GM12878 (cell line): ENCODE data around the gene MPP2. TPM values are rescaled to one million over a fixed set of nuclear protein-coding genes. Genes with fewer than 3 reads are reported as not detected.

ENCODE experiments used
- ATAC-seq: fragments of 200-7000 bp; cut with Tn5 transposase; 3 replicates; pipeline ENCODE4 v1.9.1; 2020; ENCODE audit warnings: mild to moderate bottlenecking, moderate library complexity
- BruUV-seq: library from RNA; stranded (reverse); fragments of 400-500 nt; replicated peaks from 2 replicates; lab custom pipeline; 2021; lab: Mats Ljungman, UMichigan
- CTCF ChIA-PET: fragments of 300-600 bp; sonication (Branson Sonifier 250); formaldehyde crosslinking; extraction: SDS; loops from one replicate; lab custom pipeline; 2021; ENCODE audit warnings: inconsistent platforms; lab: Yijun Ruan, JAX
- POLR2A ChIA-PET: fragments of 350-600 bp; formaldehyde crosslinking; extraction: SDS; loops from one replicate; lab custom pipeline; 2021; ENCODE audit warnings: inconsistent platforms; lab: Charles Lee
- RAD21 ChIA-PET: fragments of 300-600 bp; sonication (Branson Sonifier 250); formaldehyde crosslinking; loops from one replicate; lab custom pipeline; 2023; ENCODE audit warnings: antibody characterized with exemption; ENCODE audit not compliant: unreplicated experiment; lab: Charles Lee
- SMC1A ChIA-PET: fragments of 300-600 bp; sonication (Branson Sonifier 250); formaldehyde crosslinking; loops from one replicate; lab custom pipeline; 2023; ENCODE audit not compliant: unreplicated experiment, uncharacterized antibody; lab: Charles Lee
- DNase-seq: peaks from one replicate; pipeline ENCODE4 v3.0.0-alpha.2; 2011; ENCODE audit warnings: low read depth, low spot score
- FAIRE-seq: peaks from 3 replicates; lab custom pipeline; 2011; peaks lifted over from hg19 to GRCh38; lab: Jason Lieb, UNC
- H2AFZ ChIP-seq: 2 replicates; pipeline ENCODE4 v1.6.0; 2011; ENCODE audit warnings: low read depth, low read length, control low read depth; ENCODE audit not compliant: control insufficient read depth
- H3K27ac ChIP-seq: 2 replicates; pipeline ENCODE4 v1.5.1; 2011; ENCODE audit warnings: control low read depth; ENCODE audit not compliant: control insufficient read depth, insufficient read depth
- H3K27me3 ChIP-seq, 2 experiments: replicated peaks in 1 of 2; 2 replicates each; pipeline versions ENCODE4 v1.6.0 to v1.6.1; 2011; ENCODE audit warnings: low read length in 1 of 2; ENCODE audit not compliant: control insufficient read depth in 2 of 2, insufficient read depth in 2 of 2
- H3K36me3 ChIP-seq, 2 experiments: 2 replicates each; pipeline ENCODE4 v1.5.1; 2011; ENCODE audit warnings: low read length in 1 of 2; ENCODE audit not compliant: control insufficient read depth in 2 of 2, insufficient read depth in 2 of 2
- H3K4me1 ChIP-seq: 2 replicates; pipeline ENCODE4 v1.6.1; 2011; ENCODE audit warnings: mild to moderate bottlenecking, low read length, moderate library complexity, mixed read lengths; ENCODE audit not compliant: control insufficient read depth, insufficient read depth
- H3K4me2 ChIP-seq: 2 replicates; pipeline ENCODE4 v1.6.0; 2011; ENCODE audit warnings: control low read depth; ENCODE audit not compliant: control insufficient read depth, insufficient read depth
- H3K4me3 ChIP-seq: fragments of 200-600 bp; sonication (generic); 2 replicates; pipeline ENCODE4 v1.5.1; 2016
- H3K79me2 ChIP-seq: 2 replicates; pipeline ENCODE4 v1.6.0; 2011; ENCODE audit warnings: low read length; ENCODE audit not compliant: control insufficient read depth, insufficient read depth
- H3K9ac ChIP-seq: 2 replicates; pipeline ENCODE4 v1.8.0; 2011; ENCODE audit warnings: low read length, control low read depth, mixed read lengths; ENCODE audit not compliant: control insufficient read depth, insufficient read depth
- H3K9me3 ChIP-seq: replicated peaks from 3 replicates; pipeline ENCODE4 v1.5.1; 2011; ENCODE audit warnings: mild to moderate bottlenecking, low read length; ENCODE audit not compliant: control insufficient read depth, insufficient read depth
- H4K20me1 ChIP-seq: 2 replicates; pipeline ENCODE4 v1.6.0; 2011; ENCODE audit not compliant: control insufficient read depth, insufficient read depth
- EP300 ChIP-seq, 2 experiments: fragments of 150-350 bp in 1 of 2; IDR thresholded peaks; 2 replicates each; pipeline ENCODE4 v1.6.1; 2011 to 2012; ENCODE audit warnings: low read depth in 2 of 2, low read length in 2 of 2, borderline replicate concordance in 1 of 2, improper control_type of control experiment in 1 of 2, inconsistent platforms in 1 of 2; ENCODE audit not compliant: control insufficient read depth in 1 of 2
- EZH2 ChIP-seq: IDR thresholded peaks from 2 replicates; pipeline ENCODE4 v1.6.1; 2012; ENCODE audit warnings: low read depth, mild to moderate bottlenecking, control low read depth, inconsistent platforms, low read length, borderline replicate concordance; ENCODE audit not compliant: control insufficient read depth
- FOXM1 ChIP-seq: IDR thresholded peaks from 2 replicates; pipeline ENCODE4 v1.6.1; 2012; ENCODE audit warnings: low read depth, mild to moderate bottlenecking, inconsistent platforms, low read length, moderate library complexity
- GATAD2B ChIP-seq: fragments of 450-650 bp; conservative IDR thresholded peaks from 2 replicates; pipeline ENCODE4 v1.6.1; 2017; ENCODE audit warnings: low read depth, mild to moderate bottlenecking, moderate library complexity
- MEF2A ChIP-seq: IDR thresholded peaks from 2 replicates; pipeline ENCODE4 v1.6.1; 2011; ENCODE audit warnings: low read depth, mild to moderate bottlenecking, low read length, moderate library complexity; ENCODE audit not compliant: insufficient read depth
- NR2C1 ChIP-seq: fragments of 450-650 bp; IDR thresholded peaks from 2 replicates; pipeline ENCODE4 v1.6.1; 2017; ENCODE audit warnings: antibody characterized with exemption, mild to moderate bottlenecking, moderate library complexity
- SKIL ChIP-seq: fragments of 450-650 bp; IDR thresholded peaks from 2 replicates; pipeline ENCODE4 v1.6.1; 2017; ENCODE audit warnings: mild to moderate bottlenecking, low read depth, inconsistent platforms; ENCODE audit not compliant: poor library complexity, severe bottlenecking
- SP1 ChIP-seq: IDR thresholded peaks from one replicate; pipeline ENCODE4 v1.6.1; 2011; ENCODE audit warnings: low read depth, low read length
- SREBF1 ChIP-seq: IDR thresholded peaks from 2 replicates; pipeline ENCODE4 v1.6.1; 2012; ENCODE audit warnings: mild to moderate bottlenecking, low read length
- STAT1 ChIP-seq: fragments of 450-650 bp; conservative IDR thresholded peaks from 2 replicates; pipeline ENCODE4 v1.6.1; 2014; ENCODE audit warnings: antibody characterized with exemption, mild to moderate bottlenecking
- ZNF217 ChIP-seq: fragments of 450-650 bp; IDR thresholded peaks from 2 replicates; pipeline ENCODE4 v1.6.1; 2017; ENCODE audit warnings: antibody characterized with exemption, mild to moderate bottlenecking
- WGBS: methylation state at CpG from one replicate; pipeline ENCODE4 v1.1.6; 2016; ENCODE audit warnings: low lambda C conversion rate; ENCODE audit not compliant: insufficient replicate concordance, insufficient coverage; ENCODE audit errors: missing lambda C conversion rate; 5-methylcytosine and 5-hydroxymethylcytosine counted together
- in situ Hi-C: fragments of 300-500 bp; cut with MboI; formaldehyde crosslinking; loops from 9 replicates; pipeline ENCODE4 v1.14.3; 2018; ENCODE audit warnings: mixed read lengths
- intact Hi-C: fragments of 100-400 bp; cut with micrococcal nuclease; formaldehyde crosslinking; loops from one replicate; pipeline ENCODE4 v1.14.2; 2022; ENCODE audit not compliant: unreplicated experiment
- polyA plus RNA-seq, 11 experiments: library from polyadenylated mRNA; depleted of rRNA in 4 of 11; unstranded in 6 of 11; stranded (reverse) in 5 of 11; fragments of >200 nt; fragmentation: Nextera tagmentation in 4 of 11; fragmentation: Illumina TruSeq in 1 of 11; extraction: Ambion mirVana in 4 of 11; extraction: Trizol in 1 of 11; gene quantifications; 1 replicate in 1 of 11; 2 replicates in 10 of 11; pipeline versions ENCODE4 v1.2.1 to v1.2.3, GENCODE V29; 2011 to 2016; ENCODE audit warnings: inconsistent platforms in 2 of 11, missing spikeins in 2 of 11, low read depth in 1 of 11
- total RNA-seq, 4 experiments: library from RNA; depleted of rRNA in 3 of 4; stranded (reverse); fragments of >200 nt in 3 of 4; fragmentation: Illumina TruSeq in 1 of 4; extraction: Trizol in 1 of 4; gene quantifications; 2 replicates each; pipeline versions ENCODE4 v1.2.1 to v1.2.3, GENCODE V29; 2013 to 2021

MPP2 gene
- total and polyA plus RNA-seq, 10 of the 15 experiments (the other 5 are each of a cell fraction or from before 2014, with no cell fraction given): 0.02 to 0.23 (median 0.15) TPM; not detected in 2

DNA sequence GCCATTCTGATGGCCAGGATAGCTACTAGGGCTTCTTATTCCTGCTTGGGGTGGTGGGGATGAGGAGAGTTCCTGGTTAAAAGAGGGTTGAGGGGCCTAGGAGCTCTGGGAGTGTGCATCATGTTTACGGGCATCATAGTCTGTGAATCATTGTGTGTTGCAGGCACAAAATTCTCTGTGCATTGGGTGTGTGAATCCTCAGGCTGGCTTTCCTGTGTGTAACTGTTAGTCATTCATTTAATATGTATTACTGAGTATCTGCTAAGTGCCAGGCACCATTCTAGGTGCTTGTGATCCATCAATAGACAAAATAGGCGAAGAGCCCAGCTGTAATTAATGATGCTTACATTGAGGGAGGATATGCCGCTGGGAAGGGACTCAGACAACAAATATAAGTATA is 29.1 kb upstream of the MPP2 start (continued):
- TF ChIP-seq EZH2 (no peak), ZNF217 (no peak)
- TF ChIP-seq, all 136 proteins: peak for 0

- WGBS: 36% methylated on average over 6 of the region's 6 CpGs
These were observed 28.6 kb upstream of the MPP2 start for GRCh38 chr17:43935926-43936261.

More at GRCh38 chr17:43935926-43936261, 28.6 kb upstream of the MPP2 start:
- CTCF ChIA-PET: no interaction called here
- TF ChIP-seq SP1 (no peak), FOXM1 (no peak), EP300 (IDR thresholded peaks at IDR 0.05; ENCODE audit: borderline replicate concordance in 1 of 2, control insufficient read depth in 1 of 2, low read depth in 2 of 2, low read length in 2 of 2) (no peak), STAT1 (no peak), SREBF1 (no peak), NR2C1 (no peak), GATAD2B (no peak), MEF2A (no peak), SKIL (no peak)
- RAD21 ChIA-PET: no interaction called here
- BruUV-seq: no TSS peak
- no peaks in the 10 kb centered on the region for H3K4me1 ChIP-seq
- POLR2A ChIA-PET: no interaction called here
- no peaks in the 10 kb centered on the region for H4K20me1 ChIP-seq
- ATAC-seq: no peak
- no peak overlapping the region for H3K27ac ChIP-seq
- no peak for FAIRE-seq
- no peaks in the 10 kb centered on the region for H3K9me3 ChIP-seq
- SMC1A ChIA-PET: no interaction called here
- no peaks in the 10 kb centered on the region for H3K36me3 ChIP-seq
- H3K4me3 ChIP-seq: no peak overlapping the region
- no peak overlapping the region for H3K4me2 ChIP-seq
- H3K79me2 ChIP-seq: no peaks in the 10 kb centered on the region
- in situ Hi-C loops: no loop called here
- no peak for DNase-seq
- intact Hi-C loops: no loop called here
- H3K27me3 ChIP-seq: no peaks in the 10 kb centered on the region; a peak in 1 of 4 replicates
- H2AFZ ChIP-seq: no peak overlapping the region
- no peak overlapping the region for H3K9ac ChIP-seq
